K562 (cell line): ENCODE results near the gene DNASE1L1. TPM values are rescaled to one million over a fixed set of nuclear protein-coding genes. Genes with fewer than 3 reads are reported as not detected.

Experiments
- CAMTA2 ChIP-seq: fragments of 250-450 bp; sonication (Bioruptor Pico); conservative IDR thresholded peaks from 2 replicates; pipeline ENCODE4 v1.5.1; 2022
- DACH1 ChIP-seq: fragments of 450-650 bp; IDR thresholded peaks from 2 replicates; pipeline ENCODE4 v1.6.1; 2018; ENCODE audit not compliant: partially characterized antibody
- ERF ChIP-seq: fragments of 450-650 bp; formaldehyde crosslinking; IDR thresholded peaks from 2 replicates; pipeline ENCODE4 v1.4.0; 2020; ENCODE audit warnings: mild to moderate bottlenecking, mixed read lengths
- FOXJ3 ChIP-seq: sonication (generic); formaldehyde crosslinking; IDR thresholded peaks from 2 replicates; pipeline ENCODE4 v1.4.0; 2020; ENCODE audit warnings: mild to moderate bottlenecking, missing genetic modification reagents
- JUN ChIP-seq, 2 experiments: sonication (generic) in 1 of 2; formaldehyde crosslinking in 1 of 2; IDR thresholded peaks; 2 replicates each; pipeline versions ENCODE4 v1.6.1 to v1.8.0; 2012 to 2022; ENCODE audit warnings: borderline replicate concordance in 2 of 2, mild to moderate bottlenecking in 2 of 2, improper control_type of control experiment in 1 of 2, low read depth in 1 of 2, low read length in 1 of 2, missing genetic modification reagents in 1 of 2
- NR3C1 ChIP-seq: sonication (generic); formaldehyde crosslinking; IDR thresholded peaks from 2 replicates; pipeline ENCODE4 v1.8.1; 2022; ENCODE audit warnings: missing genetic modification reagents
- PTTG1 ChIP-seq: fragments of 450-650 bp; IDR thresholded peaks from 2 replicates; pipeline ENCODE4 v1.6.1; 2016; ENCODE audit warnings: low read depth, mild to moderate bottlenecking, missing genetic modification characterization, missing compliant biosample characterization
- RFX1 ChIP-seq: fragments of 450-650 bp; IDR thresholded peaks from 2 replicates; pipeline ENCODE4 v1.6.1; 2016; ENCODE audit warnings: mild to moderate bottlenecking, moderate library complexity
- SLC30A9 ChIP-seq: fragments of 250-450 bp; sonication (Bioruptor Pico); IDR thresholded peaks from 2 replicates; pipeline ENCODE4 v1.8.0; 2022; ENCODE audit warnings: mild to moderate bottlenecking, moderate library complexity
- SREBF1 ChIP-seq: fragments of 150-350 bp; IDR thresholded peaks from 2 replicates; pipeline ENCODE4 v1.6.1; 2014; ENCODE audit warnings: antibody characterized with exemption, low read depth, low read length, borderline replicate concordance
- TEAD4 ChIP-seq, 2 experiments: sonication (generic) in 1 of 2; formaldehyde crosslinking in 1 of 2; IDR thresholded peaks; 2 replicates each; pipeline versions ENCODE4 v1.6.1 to v1.8.0; 2012 to 2022; ENCODE audit warnings: borderline replicate concordance in 1 of 2, inconsistent platforms in 1 of 2, low read length in 1 of 2, mild to moderate bottlenecking in 1 of 2, missing genetic modification reagents in 1 of 2
- ZNF146 ChIP-seq: IDR thresholded peaks from one replicate; pipeline ENCODE4 v1.6.1; 2018; ENCODE audit warnings: missing compliant biosample characterization; ENCODE audit not compliant: unreplicated experiment
- ZNF717 ChIP-seq: fragments of 250-450 bp; sonication (Bioruptor Pico); IDR thresholded peaks from 2 replicates; pipeline ENCODE4 v1.5.0; 2021
- polyA plus RNA-seq, 8 experiments: library from polyadenylated mRNA; depleted of rRNA in 4 of 8; stranded (reverse) in 5 of 8; unstranded in 3 of 8; fragments of >200 nt; fragmentation: Nextera tagmentation in 2 of 8; fragmentation: Illumina TruSeq in 1 of 8; extraction: Ambion mirVana in 2 of 8; extraction: Trizol in 1 of 8; gene quantifications; 2 replicates each; pipeline versions ENCODE4 v1.2.1 to v1.2.3, GENCODE V29; 2011 to 2014; ENCODE audit warnings: inconsistent platforms in 1 of 8, missing spikeins in 1 of 8
- total RNA-seq, 7 experiments: library from RNA; depleted of rRNA in 6 of 7; stranded (reverse); fragments of >200 nt in 6 of 7; fragmentation: Illumina TruSeq in 2 of 7; extraction: Trizol in 2 of 7; gene quantifications; 2 replicates each; pipeline versions ENCODE4 v1.2.1 to v1.2.3, GENCODE V29; 2011 to 2021; ENCODE audit warnings: low replicate concordance in 1 of 7
- TF ChIP-seq, protein P1 (sequence below): fragments of 450-650 bp; IDR thresholded peaks from 2 replicates; pipeline ENCODE4 v1.6.1; 2018; ENCODE audit not compliant: partially characterized antibody
- TF ChIP-seq, protein P2 (sequence below): fragments of 150-350 bp; conservative IDR thresholded peaks from 2 replicates; pipeline ENCODE4 v1.6.1; 2014; ENCODE audit warnings: low read length
- TF ChIP-seq, protein P3 (sequence below): sonication (generic); formaldehyde crosslinking; IDR thresholded peaks from 2 replicates; pipeline ENCODE4 v1.8.0; 2022; ENCODE audit warnings: mild to moderate bottlenecking, low read depth, missing genetic modification reagents

DNASE1L1 gene
- total and polyA plus RNA-seq, 9 of the 15 experiments (the other 6 are each of a cell fraction or from before 2014, with no cell fraction given) = 0.73 to 12.6 (median 7.9) TPM

DNA sequence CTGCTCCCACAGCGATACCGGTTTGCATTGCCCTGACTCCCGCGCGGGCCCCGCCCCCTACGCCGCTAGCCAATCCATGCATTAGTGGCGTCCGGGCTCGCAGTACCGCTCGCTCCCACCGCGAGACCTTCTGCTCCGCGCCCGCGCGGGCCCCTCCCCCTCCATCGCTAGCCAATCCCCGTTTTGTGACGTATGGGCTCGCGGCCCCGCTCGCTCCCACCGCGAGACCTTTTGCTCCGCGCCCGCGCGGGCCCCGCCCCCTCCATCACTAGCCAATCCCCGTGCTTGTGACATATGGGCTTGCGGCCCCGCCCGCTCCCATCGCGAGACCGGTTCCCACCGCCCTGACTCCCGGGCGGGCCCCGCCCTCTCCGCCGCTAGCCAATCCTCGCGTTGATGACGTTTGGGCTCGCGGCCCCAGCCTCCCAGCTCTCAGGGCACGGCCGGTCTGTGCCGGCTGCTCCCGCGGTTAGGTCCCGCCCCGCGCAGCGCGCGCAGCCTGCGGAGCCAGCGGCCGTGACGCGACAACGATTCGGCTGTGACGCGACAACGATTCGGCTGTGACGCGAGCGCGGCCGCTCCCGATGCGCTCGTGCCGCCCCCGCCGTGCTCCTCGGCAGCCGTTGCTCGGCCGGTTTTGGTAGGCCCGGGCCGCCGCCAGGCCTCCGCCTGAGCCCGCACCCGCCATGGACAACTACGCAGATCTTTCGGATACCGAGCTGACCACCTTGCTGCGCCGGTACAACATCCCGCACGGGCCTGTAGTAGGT, 30.1 kb downstream of the DNASE1L1 start, which contains the start of gene EMD (continued):
- TF ChIP-seq, protein P1, sequence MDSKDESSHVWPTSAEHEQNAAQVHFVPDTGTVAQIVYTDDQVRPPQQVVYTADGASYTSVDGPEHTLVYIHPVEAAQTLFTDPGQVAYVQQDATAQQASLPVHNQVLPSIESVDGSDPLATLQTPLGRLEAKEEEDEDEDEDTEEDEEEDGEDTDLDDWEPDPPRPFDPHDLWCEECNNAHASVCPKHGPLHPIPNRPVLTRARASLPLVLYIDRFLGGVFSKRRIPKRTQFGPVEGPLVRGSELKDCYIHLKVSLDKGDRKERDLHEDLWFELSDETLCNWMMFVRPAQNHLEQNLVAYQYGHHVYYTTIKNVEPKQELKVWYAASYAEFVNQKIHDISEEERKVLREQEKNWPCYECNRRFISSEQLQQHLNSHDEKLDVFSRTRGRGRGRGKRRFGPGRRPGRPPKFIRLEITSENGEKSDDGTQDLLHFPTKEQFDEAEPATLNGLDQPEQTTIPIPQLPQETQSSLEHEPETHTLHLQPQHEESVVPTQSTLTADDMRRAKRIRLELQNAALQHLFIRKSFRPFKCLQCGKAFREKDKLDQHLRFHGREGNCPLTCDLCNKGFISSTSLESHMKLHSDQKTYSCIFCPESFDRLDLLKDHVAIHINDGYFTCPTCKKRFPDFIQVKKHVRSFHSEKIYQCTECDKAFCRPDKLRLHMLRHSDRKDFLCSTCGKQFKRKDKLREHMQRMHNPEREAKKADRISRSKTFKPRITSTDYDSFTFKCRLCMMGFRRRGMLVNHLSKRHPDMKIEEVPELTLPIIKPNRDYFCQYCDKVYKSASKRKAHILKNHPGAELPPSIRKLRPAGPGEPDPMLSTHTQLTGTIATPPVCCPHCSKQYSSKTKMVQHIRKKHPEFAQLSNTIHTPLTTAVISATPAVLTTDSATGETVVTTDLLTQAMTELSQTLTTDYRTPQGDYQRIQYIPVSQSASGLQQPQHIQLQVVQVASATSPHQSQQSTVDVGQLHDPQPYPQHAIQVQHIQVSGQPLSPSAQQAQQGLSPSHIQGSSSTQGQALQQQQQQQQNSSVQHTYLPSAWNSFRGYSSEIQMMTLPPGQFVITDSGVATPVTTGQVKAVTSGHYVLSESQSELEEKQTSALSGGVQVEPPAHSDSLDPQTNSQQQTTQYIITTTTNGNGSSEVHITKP = peak; percentile 72
- TF ChIP-seq NR3C1 (no peak), ERF (CRISPR knock-in tag) (no peak), ZNF717 (CRISPR knock-in tag) (no peak), CAMTA2 (no peak), SLC30A9 (CRISPR knock-in tag) (no peak), ZNF146 (no peak), PTTG1 (tag) (no peak), TEAD4 (IDR thresholded peaks at IDR 0.05; ENCODE audit: low read length) (0 out of 2 replicates have a peak, but pooled peaks have one; percentile 6), TEAD4 (CRISPR knock-in tag; IDR thresholded peaks at IDR 0.05; ENCODE audit: borderline replicate concordance) (no peak), FOXJ3 (no peak), DACH1 (no peak), SREBF1 (0 out of 2 replicates have a peak, but pooled peaks have one; percentile 2), RFX1 (no peak), JUN (IDR thresholded peaks at IDR 0.05; ENCODE audit: borderline replicate concordance, low read depth, low read length) (no peak), JUN (CRISPR knock-in tag; IDR thresholded peaks at IDR 0.05; ENCODE audit: borderline replicate concordance) (no peak; the same call in 1 of the 2 replicates)
- TF ChIP-seq, protein P2, sequence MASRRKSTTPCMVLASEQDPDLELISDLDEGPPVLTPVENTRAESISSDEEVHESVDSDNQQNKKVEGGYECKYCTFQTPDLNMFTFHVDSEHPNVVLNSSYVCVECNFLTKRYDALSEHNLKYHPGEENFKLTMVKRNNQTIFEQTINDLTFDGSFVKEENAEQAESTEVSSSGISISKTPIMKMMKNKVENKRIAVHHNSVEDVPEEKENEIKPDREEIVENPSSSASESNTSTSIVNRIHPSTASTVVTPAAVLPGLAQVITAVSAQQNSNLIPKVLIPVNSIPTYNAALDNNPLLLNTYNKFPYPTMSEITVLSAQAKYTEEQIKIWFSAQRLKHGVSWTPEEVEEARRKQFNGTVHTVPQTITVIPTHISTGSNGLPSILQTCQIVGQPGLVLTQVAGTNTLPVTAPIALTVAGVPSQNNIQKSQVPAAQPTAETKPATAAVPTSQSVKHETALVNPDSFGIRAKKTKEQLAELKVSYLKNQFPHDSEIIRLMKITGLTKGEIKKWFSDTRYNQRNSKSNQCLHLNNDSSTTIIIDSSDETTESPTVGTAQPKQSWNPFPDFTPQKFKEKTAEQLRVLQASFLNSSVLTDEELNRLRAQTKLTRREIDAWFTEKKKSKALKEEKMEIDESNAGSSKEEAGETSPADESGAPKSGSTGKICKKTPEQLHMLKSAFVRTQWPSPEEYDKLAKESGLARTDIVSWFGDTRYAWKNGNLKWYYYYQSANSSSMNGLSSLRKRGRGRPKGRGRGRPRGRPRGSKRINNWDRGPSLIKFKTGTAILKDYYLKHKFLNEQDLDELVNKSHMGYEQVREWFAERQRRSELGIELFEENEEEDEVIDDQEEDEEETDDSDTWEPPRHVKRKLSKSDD = 0 out of 2 replicates have a peak, but pooled peaks have one; percentile 71
- TF ChIP-seq, protein P3, sequence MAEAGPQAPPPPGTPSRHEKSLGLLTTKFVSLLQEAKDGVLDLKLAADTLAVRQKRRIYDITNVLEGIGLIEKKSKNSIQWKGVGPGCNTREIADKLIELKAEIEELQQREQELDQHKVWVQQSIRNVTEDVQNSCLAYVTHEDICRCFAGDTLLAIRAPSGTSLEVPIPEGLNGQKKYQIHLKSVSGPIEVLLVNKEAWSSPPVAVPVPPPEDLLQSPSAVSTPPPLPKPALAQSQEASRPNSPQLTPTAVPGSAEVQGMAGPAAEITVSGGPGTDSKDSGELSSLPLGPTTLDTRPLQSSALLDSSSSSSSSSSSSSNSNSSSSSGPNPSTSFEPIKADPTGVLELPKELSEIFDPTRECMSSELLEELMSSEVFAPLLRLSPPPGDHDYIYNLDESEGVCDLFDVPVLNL (CRISPR knock-in tag) = no peak
